IMR-90 (cell line): ENCODE data around the gene MEGF10. TPM values are rescaled to one million over a fixed set of nuclear protein-coding genes. Genes with fewer than 3 reads are reported as not detected.

ENCODE experiments used
- ATAC-seq: fragments of 200-7000 bp; cut with Tn5 transposase; 2 replicates; pipeline ENCODE4 v1.9.1; 2020; ENCODE audit warnings: low read depth, mild to moderate bottlenecking, moderate library complexity
- BruUV-seq: library from RNA; stranded (reverse); fragments of 400-500 nt; replicated peaks from 2 replicates; lab custom pipeline; 2021; lab: Mats Ljungman, UMichigan
- CTCF ChIA-PET: fragments of 300-600 bp; formaldehyde crosslinking; extraction: SDS; loops from one replicate; lab custom pipeline; 2021; ENCODE audit warnings: antibody characterized with exemption; lab: Yijun Ruan, JAX
- POLR2A ChIA-PET: fragments of 300-600 bp; sonication (Branson Sonifier 250); formaldehyde crosslinking; loops from one replicate; lab custom pipeline; 2022; ENCODE audit warnings: antibody characterized with exemption; ENCODE audit not compliant: unreplicated experiment; lab: Charles Lee
- DNase-seq: peaks from one replicate; pipeline ENCODE4 v3.0.0; 2013
- H2AFZ ChIP-seq: replicated peaks from 2 replicates; pipeline ENCODE3; 2013; ENCODE audit warnings: low read length, mild to moderate bottlenecking; ENCODE audit not compliant: poor library complexity
- H2AK5ac ChIP-seq: 2 replicates; pipeline ENCODE4 v1.6.1; 2013; ENCODE audit warnings: low read depth, low read length, inconsistent platforms
- H2AK9ac ChIP-seq: replicated peaks from 2 replicates; pipeline ENCODE3; 2013; ENCODE audit warnings: mild to moderate bottlenecking, low read depth, low read length, moderate library complexity; ENCODE audit not compliant: poor library complexity
- H2BK120ac ChIP-seq: 2 replicates; pipeline ENCODE4 v1.6.1; 2013; ENCODE audit warnings: low read depth, low read length, inconsistent platforms
- H2BK15ac ChIP-seq: 3 replicates; pipeline ENCODE4 v1.6.1; 2013; ENCODE audit warnings: low read depth, low read length, inconsistent platforms
- H2BK20ac ChIP-seq: 2 replicates; pipeline ENCODE4 v1.6.1; 2013; ENCODE audit warnings: low read depth, mild to moderate bottlenecking, inconsistent platforms, low read length, moderate library complexity
- H2BK5ac ChIP-seq: 2 replicates; pipeline ENCODE4 v1.6.1; 2013; ENCODE audit warnings: mild to moderate bottlenecking, low read depth, low read length, inconsistent platforms; ENCODE audit not compliant: poor library complexity, severe bottlenecking
- H3K14ac ChIP-seq: replicated peaks from 2 replicates; pipeline ENCODE4 v1.6.1; 2013; ENCODE audit warnings: low read depth, low read length, inconsistent platforms
- H3K18ac ChIP-seq: 2 replicates; pipeline ENCODE4 v1.6.1; 2013; ENCODE audit warnings: low read depth, low read length, control low read depth
- H3K23ac ChIP-seq: 2 replicates; pipeline ENCODE4 v1.6.1; 2013; ENCODE audit warnings: low read depth, low read length, inconsistent platforms
- H3K27ac ChIP-seq: 2 replicates; pipeline ENCODE4 v1.5.1; 2013; ENCODE audit warnings: mild to moderate bottlenecking, control low read depth, low read length; ENCODE audit not compliant: insufficient read depth
- H3K27me3 ChIP-seq: 2 replicates; pipeline ENCODE4 v1.6.1; 2013; ENCODE audit warnings: low read length; ENCODE audit not compliant: control insufficient read depth, insufficient read depth
- H3K36me3 ChIP-seq: 2 replicates; pipeline ENCODE4 v1.6.1; 2013; ENCODE audit warnings: low read length, mixed read lengths; ENCODE audit not compliant: control insufficient read depth, insufficient read depth
- H3K4ac ChIP-seq: 2 replicates; pipeline ENCODE4 v1.6.1; 2013; ENCODE audit warnings: low read depth, low read length, inconsistent platforms
- H3K4me1 ChIP-seq: 2 replicates; pipeline ENCODE4 v1.6.1; 2013; ENCODE audit warnings: low read length, mixed read lengths; ENCODE audit not compliant: control insufficient read depth, insufficient read depth
- H3K4me2 ChIP-seq: 2 replicates; pipeline ENCODE4 v1.6.1; 2013; ENCODE audit warnings: low read depth, mild to moderate bottlenecking, control low read depth, low read length, moderate library complexity
- H3K4me3 ChIP-seq: 2 replicates; pipeline ENCODE4 v1.5.1; 2013; ENCODE audit warnings: low read depth, mild to moderate bottlenecking, control low read depth, low read length, moderate library complexity; ENCODE audit not compliant: insufficient read depth
- H3K56ac ChIP-seq: 2 replicates; pipeline ENCODE4 v1.6.1; 2013; ENCODE audit warnings: low read length, inconsistent platforms; ENCODE audit not compliant: insufficient read depth; ENCODE audit errors: extremely low read depth
- H3K79me1 ChIP-seq, 2 experiments: 2 replicates each; pipeline ENCODE4 v1.6.1; 2013; ENCODE audit warnings: low read length in 2 of 2, inconsistent platforms in 1 of 2, low read depth in 1 of 2
- H3K9ac ChIP-seq: 2 replicates; pipeline ENCODE4 v1.6.1; 2013; ENCODE audit warnings: low read depth, low read length, control low read depth
- H3K9me1 ChIP-seq: 2 replicates; pipeline ENCODE4 v1.6.1; 2013; ENCODE audit warnings: low read length, inconsistent platforms; ENCODE audit not compliant: insufficient read depth
- H3K9me3 ChIP-seq: 2 replicates; pipeline ENCODE4 v1.6.1; 2013; ENCODE audit warnings: low read length; ENCODE audit not compliant: control insufficient read depth, insufficient read depth
- H4K20me1 ChIP-seq: 2 replicates; pipeline ENCODE4 v1.6.1; 2013; ENCODE audit warnings: low read length, inconsistent platforms; ENCODE audit not compliant: insufficient read depth
- H4K5ac ChIP-seq: 2 replicates; pipeline ENCODE4 v1.6.1; 2013; ENCODE audit warnings: mild to moderate bottlenecking, low read depth, low read length, control low read depth
- H4K8ac ChIP-seq, 2 experiments: 2 replicates each; pipeline ENCODE4 v1.6.1; 2013; ENCODE audit warnings: low read depth in 2 of 2, low read length in 2 of 2, control low read depth in 1 of 2, inconsistent platforms in 1 of 2
- H4K91ac ChIP-seq: 2 replicates; pipeline ENCODE4 v1.6.1; 2013; ENCODE audit warnings: low read depth, low read length, inconsistent platforms; ENCODE audit not compliant: insufficient read depth
- CEBPB ChIP-seq: IDR thresholded peaks from 2 replicates; pipeline ENCODE4 v1.6.1; 2012; ENCODE audit warnings: low read depth, low read length, improper control_type of control experiment
- MAZ ChIP-seq: IDR thresholded peaks from 2 replicates; pipeline ENCODE4 v1.6.1; 2012; ENCODE audit warnings: low read depth, mild to moderate bottlenecking, low read length, improper control_type of control experiment, moderate library complexity, borderline replicate concordance
- WGBS, 2 experiments: methylation state at CpG; one replicate each; pipeline versions ENCODE4 v1.1.5 to v1.1.7; 2013; ENCODE audit warnings: missing lambda C conversion rate in 2 of 2; ENCODE audit not compliant: insufficient read length in 1 of 2; ENCODE audit errors: extremely low coverage in 2 of 2; 5-methylcytosine and 5-hydroxymethylcytosine counted together
- dilution Hi-C: fragments of 300-500 bp; cut with HindIII; formaldehyde crosslinking; loops from one replicate; pipeline ENCODE4 v1.14.3; 2018; ENCODE audit warnings: low sequenced_read_pairs; ENCODE audit not compliant: unreplicated experiment
- in situ Hi-C: fragments of 300-500 bp; cut with MboI; formaldehyde crosslinking; loops from 3 replicates; pipeline ENCODE4 v1.14.3; 2019; ENCODE audit warnings: low sequenced_read_pairs, inconsistent platforms, mixed read lengths
- intact Hi-C: fragments of 100-400 bp; cut with micrococcal nuclease; formaldehyde crosslinking; loops from 2 replicates; pipeline ENCODE4 v1.10.0; 2022
- polyA plus RNA-seq, 3 experiments: library from polyadenylated mRNA; depleted of rRNA; stranded (reverse); fragments of >200 nt; gene quantifications; 2 replicates each; pipeline ENCODE4 v1.2.3, GENCODE V29; 2012; ENCODE audit warnings: low replicate concordance in 1 of 3
- total RNA-seq: library from RNA; depleted of rRNA; stranded (reverse); fragments of >200 nt; gene quantifications from 2 replicates; pipeline ENCODE4 v1.2.3, GENCODE V29; 2012

The MEGF10 gene
- total and polyA plus RNA-seq, 2 of the 4 experiments (the other 2 are of a cell fraction): not detected

- intact Hi-C loops: no loop called here
- in situ Hi-C loops: no loop called here
These were observed 182.1 kb downstream of the MEGF10 start for GRCh38 chr5:127472700-127473099.

More at GRCh38 chr5:127472700-127473099, 182.1 kb downstream of the MEGF10 start:
- Histone ChIP-seq H3K4me2 (no peak overlapping the region), H3K23ac (no peak overlapping the region), H3K4me1 (no peaks in the 10 kb centered on the region), H2BK120ac (no peak overlapping the region), H3K27ac (no peak overlapping the region), H2BK5ac (no peak overlapping the region), H3K9ac (no peak overlapping the region), H3K36me3 (no peaks in the 10 kb centered on the region), H2BK15ac (no peak overlapping the region), H4K91ac (no peak overlapping the region), H4K8ac (no peak overlapping the region), H3K9me3 (no peaks in the 10 kb centered on the region), H3K18ac (no peak overlapping the region), H3K4ac (no peak overlapping the region), H3K14ac (no peak overlapping the region), H3K79me1 (no peaks in the 10 kb centered on the region), H3K9me1 (no peaks in the 10 kb centered on the region), H2AK5ac (no peak overlapping the region), H2AFZ (no peak overlapping the region), H3K4me3 (no peak overlapping the region), H2BK20ac (no peak overlapping the region), H3K56ac (no peak overlapping the region), H4K20me1 (no peaks in the 10 kb centered on the region), H4K5ac (no peak overlapping the region), H2AK9ac (no peak overlapping the region), H3K27me3 (peaks cover 3% of the 10 kb centered on the region; the same call in 1 of the 2 replicates)
- DNase-seq: no peak
- dilution Hi-C loops: no loop called here
- no CpG with 5 or more reads among the region's 3 CpGs for WGBS, 2 experiments
- no peak for ATAC-seq
- TF ChIP-seq CEBPB (peak; percentile 65), MAZ (no peak)
- ChIA-PET POLR2A (no interaction called here), CTCF (interaction anchor here (0.8 to 1.0 kb wide), 2 partner anchors 20 to 58 kb away, joined by 3 read pairs; no protein-coding TSS in a partner anchor)
- BruUV-seq: no TSS peak
